ENCODE data around the gene CASK.

CASK gene

GRCh38 chrX:41588271-41588670 is 335.1 kb downstream of the CASK start:
- H3K4me3 ChIP-seq (ENCODE audit: low read length in 2 of 2): no peak overlapping the region
- no peaks in the 10 kb centered on the region for H3K9me3 ChIP-seq (ENCODE audit: control insufficient read depth in 2 of 2, low read length in 2 of 2)
- H3K27me3 ChIP-seq (ENCODE audit: control insufficient read depth in 1 of 2, insufficient read depth in 2 of 2, low read length in 2 of 2): peaks cover 0 to 2% of the 10 kb centered on the region in 2 donors
- H3K4me1 ChIP-seq (ENCODE audit: control insufficient read depth, insufficient read depth, low read length): no peaks in the 10 kb centered on the region
- no peak overlapping the region for H3K27ac ChIP-seq (ENCODE audit: low read length)
- no peaks in the 10 kb centered on the region for H3K36me3 ChIP-seq (ENCODE audit: control insufficient read depth in 2 of 2, insufficient read depth in 2 of 2, low read length in 2 of 2)
- H3K9ac ChIP-seq (ENCODE audit: low read length in 2 of 2): no peak overlapping the region

DNA sequence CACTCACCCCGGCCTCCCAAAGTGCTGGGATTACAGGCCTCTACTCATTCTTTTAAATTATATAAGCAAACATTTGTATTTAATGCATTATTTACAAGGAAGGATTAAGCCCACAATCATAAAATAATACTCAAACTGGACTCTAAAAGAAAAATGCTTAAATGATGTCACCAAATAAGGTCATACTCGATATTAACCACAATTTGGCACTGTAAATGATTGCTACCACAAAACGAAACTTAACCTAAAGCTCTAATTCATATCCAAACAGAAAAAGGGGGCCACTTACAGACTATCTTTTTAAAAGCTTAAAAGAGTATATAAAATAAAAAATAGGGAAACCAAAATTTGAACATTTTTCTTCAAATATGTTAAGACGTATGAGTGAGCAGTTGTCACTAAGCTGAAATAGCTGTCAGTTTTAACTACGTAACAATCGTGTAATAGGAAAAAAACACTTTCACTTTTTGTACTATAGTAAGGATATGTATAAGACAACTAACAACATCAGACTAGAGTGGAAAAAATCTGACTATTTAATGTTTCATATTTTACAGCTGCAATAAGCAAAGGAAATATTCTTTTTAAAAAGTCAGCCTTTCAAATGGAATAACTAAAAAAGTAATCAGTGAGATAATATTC is 342.8 kb downstream of the CASK start:
- H3K4me3 ChIP-seq (ENCODE audit: low read length in 2 of 2): no peak overlapping the region

GRCh38 chrX:41563876-41564275 is 359.5 kb downstream of the CASK start:
- Histone ChIP-seq H3K4me1 (ENCODE audit: control insufficient read depth, insufficient read depth, low read length) (peaks cover 4% of the 10 kb centered on the region), H3K36me3 (ENCODE audit: control insufficient read depth in 2 of 2, insufficient read depth in 2 of 2, low read length in 2 of 2) (no peaks in the 10 kb centered on the region), H3K9me3 (ENCODE audit: control insufficient read depth in 2 of 2, low read length in 2 of 2) (no peaks in the 10 kb centered on the region), H3K4me3 (ENCODE audit: low read length in 2 of 2) (no peak overlapping the region), H3K27ac (ENCODE audit: low read length) (no peak overlapping the region), H3K27me3 (ENCODE audit: control insufficient read depth in 1 of 2, insufficient read depth in 2 of 2, low read length in 2 of 2) (peaks cover 0 to 2% of the 10 kb centered on the region in 2 donors), H3K9ac (ENCODE audit: low read length in 2 of 2) (no peak overlapping the region)

More for the DNA sequence above, 342.8 kb downstream of the CASK start:
- no peak overlapping the region for H3K9ac ChIP-seq (ENCODE audit: low read length in 2 of 2)
- H3K36me3 ChIP-seq (ENCODE audit: control insufficient read depth in 2 of 2, insufficient read depth in 2 of 2, low read length in 2 of 2): peaks cover 0 to 4% of the 10 kb centered on the region in 2 donors
- no peaks in the 10 kb centered on the region for H3K27me3 ChIP-seq (ENCODE audit: control insufficient read depth in 1 of 2, insufficient read depth in 2 of 2, low read length in 2 of 2)
- H3K9me3 ChIP-seq (ENCODE audit: control insufficient read depth in 2 of 2, low read length in 2 of 2): no peaks in the 10 kb centered on the region
- H3K4me1 ChIP-seq (ENCODE audit: control insufficient read depth, insufficient read depth, low read length): no peaks in the 10 kb centered on the region
- H3K27ac ChIP-seq (ENCODE audit: low read length): no peak overlapping the region

GRCh38 chrX:41561045-41561444 is 362.3 kb downstream of the CASK start:
- Histone ChIP-seq H3K27me3 (ENCODE audit: control insufficient read depth in 1 of 2, insufficient read depth in 2 of 2, low read length in 2 of 2) (peaks cover 0 to 4% of the 10 kb centered on the region in 2 donors), H3K4me3 (ENCODE audit: low read length in 2 of 2) (no peak overlapping the region), H3K9me3 (ENCODE audit: control insufficient read depth in 2 of 2, low read length in 2 of 2) (no peaks in the 10 kb centered on the region), H3K4me1 (ENCODE audit: control insufficient read depth, insufficient read depth, low read length) (peaks cover 4% of the 10 kb centered on the region), H3K9ac (ENCODE audit: low read length in 2 of 2) (no peak overlapping the region), H3K36me3 (ENCODE audit: control insufficient read depth in 2 of 2, insufficient read depth in 2 of 2, low read length in 2 of 2) (no peaks in the 10 kb centered on the region), H3K27ac (ENCODE audit: low read length) (no peak overlapping the region)

- Histone ChIP-seq H3K4me3 (ENCODE audit: low read length in 2 of 2) (no peak overlapping the region), H3K9ac (ENCODE audit: low read length in 2 of 2) (no peak overlapping the region), H3K9me3 (ENCODE audit: control insufficient read depth in 2 of 2, low read length in 2 of 2) (no peaks in the 10 kb centered on the region), H3K27me3 (ENCODE audit: control insufficient read depth in 1 of 2, insufficient read depth in 2 of 2, low read length in 2 of 2) (peaks cover 0 to 4% of the 10 kb centered on the region in 2 donors), H3K4me1 (ENCODE audit: control insufficient read depth, insufficient read depth, low read length) (peaks cover 4% of the 10 kb centered on the region), H3K36me3 (ENCODE audit: control insufficient read depth in 2 of 2, insufficient read depth in 2 of 2, low read length in 2 of 2) (no peaks in the 10 kb centered on the region), H3K27ac (ENCODE audit: low read length) (no peak overlapping the region)
Observed at GRCh38 chrX:41559235-41560052, 363.9 kb downstream of the CASK start.

DNA sequence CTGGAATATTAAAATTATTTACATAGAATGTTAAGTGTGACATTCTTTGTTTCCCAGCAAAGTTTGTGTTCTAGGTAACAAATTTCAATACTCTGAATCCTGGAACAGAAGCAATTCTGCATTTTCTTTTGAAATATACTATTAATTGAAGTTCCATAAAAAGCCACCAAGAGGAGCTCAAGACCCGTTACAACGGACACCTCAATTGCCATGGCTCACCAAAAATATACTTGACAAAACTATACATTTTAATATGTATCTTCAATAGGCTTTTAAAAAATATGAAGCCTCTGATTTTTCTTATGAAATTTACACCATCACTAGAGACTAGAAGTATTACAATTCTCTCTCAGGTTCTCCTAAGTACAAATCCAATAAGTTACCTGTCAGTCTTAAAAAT is 364.8 kb downstream of the CASK start:
- no peaks in the 10 kb centered on the region for H3K36me3 ChIP-seq (ENCODE audit: control insufficient read depth in 2 of 2, insufficient read depth in 2 of 2, low read length in 2 of 2)
- H3K9ac ChIP-seq (ENCODE audit: low read length in 2 of 2): no peak overlapping the region
- no peak overlapping the region for H3K4me3 ChIP-seq (ENCODE audit: low read length in 2 of 2)
- peaks cover 4% of the 10 kb centered on the region for H3K4me1 ChIP-seq (ENCODE audit: control insufficient read depth, insufficient read depth, low read length)
- no peaks in the 10 kb centered on the region for H3K9me3 ChIP-seq (ENCODE audit: control insufficient read depth in 2 of 2, low read length in 2 of 2)
- H3K27ac ChIP-seq (ENCODE audit: low read length): no peak overlapping the region
- H3K27me3 ChIP-seq (ENCODE audit: control insufficient read depth in 1 of 2, insufficient read depth in 2 of 2, low read length in 2 of 2): peaks cover 0 to 4% of the 10 kb centered on the region in 2 donors

DNA sequence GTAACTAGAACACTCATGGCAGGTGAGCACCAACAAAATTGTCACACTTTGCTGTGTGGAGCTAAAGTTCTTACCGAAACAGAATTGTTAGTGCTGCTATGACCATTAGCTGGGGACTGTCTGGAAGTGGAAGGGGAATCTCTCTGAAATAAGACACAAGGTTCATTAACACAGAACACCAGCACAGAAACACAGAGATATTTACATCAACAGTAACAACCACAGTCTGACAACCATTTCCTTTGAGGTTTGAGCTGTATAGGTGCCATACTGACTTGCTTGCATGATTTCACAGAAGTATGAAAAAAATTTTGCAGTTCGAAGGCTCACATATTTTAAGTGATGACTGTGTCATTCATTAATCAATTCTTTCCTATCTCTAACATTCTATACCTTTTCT is 366.4 kb downstream of the CASK start:
- Histone ChIP-seq H3K27me3 (ENCODE audit: control insufficient read depth in 1 of 2, insufficient read depth in 2 of 2, low read length in 2 of 2) (peaks cover 0 to 4% of the 10 kb centered on the region in 2 donors), H3K4me1 (ENCODE audit: control insufficient read depth, insufficient read depth, low read length) (peaks cover 4% of the 10 kb centered on the region), H3K9ac (ENCODE audit: low read length in 2 of 2) (no peak overlapping the region), H3K27ac (ENCODE audit: low read length) (no peak overlapping the region), H3K9me3 (ENCODE audit: control insufficient read depth in 2 of 2, low read length in 2 of 2) (no peaks in the 10 kb centered on the region), H3K36me3 (ENCODE audit: control insufficient read depth in 2 of 2, insufficient read depth in 2 of 2, low read length in 2 of 2) (no peaks in the 10 kb centered on the region), H3K4me3 (ENCODE audit: low read length in 2 of 2) (no peak overlapping the region)

DNA sequence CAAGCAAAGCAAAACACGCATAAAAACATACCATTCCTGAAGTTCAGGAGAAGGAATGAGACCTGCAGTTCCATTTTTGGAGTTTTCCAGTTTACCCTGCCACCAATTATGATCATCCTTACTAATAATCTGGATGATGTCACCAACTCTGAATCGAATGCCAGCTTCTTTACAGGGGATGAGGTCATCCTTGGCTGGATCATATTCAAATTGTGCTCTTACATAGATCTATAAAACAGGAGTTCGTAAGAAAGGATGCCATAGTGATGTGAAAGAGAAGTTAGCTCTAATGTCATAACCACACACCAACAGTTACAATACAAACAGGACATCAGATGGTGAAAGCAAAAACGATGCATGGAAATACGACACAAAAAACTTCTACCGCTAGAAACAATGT is 369.7 kb downstream of the CASK start:
- no peaks in the 10 kb centered on the region for H3K36me3 ChIP-seq (ENCODE audit: control insufficient read depth in 2 of 2, insufficient read depth in 2 of 2, low read length in 2 of 2)
- H3K4me1 ChIP-seq (ENCODE audit: control insufficient read depth, insufficient read depth, low read length): no peaks in the 10 kb centered on the region
- H3K9me3 ChIP-seq (ENCODE audit: control insufficient read depth in 2 of 2, low read length in 2 of 2): no peaks in the 10 kb centered on the region
- H3K4me3 ChIP-seq (ENCODE audit: low read length in 2 of 2): no peak overlapping the region
- H3K27ac ChIP-seq (ENCODE audit: low read length): no peak overlapping the region
- no peak overlapping the region for H3K9ac ChIP-seq (ENCODE audit: low read length in 2 of 2)
- H3K27me3 ChIP-seq (ENCODE audit: control insufficient read depth in 1 of 2, insufficient read depth in 2 of 2, low read length in 2 of 2): peaks cover 0 to 6% of the 10 kb centered on the region in 2 donors

DNA sequence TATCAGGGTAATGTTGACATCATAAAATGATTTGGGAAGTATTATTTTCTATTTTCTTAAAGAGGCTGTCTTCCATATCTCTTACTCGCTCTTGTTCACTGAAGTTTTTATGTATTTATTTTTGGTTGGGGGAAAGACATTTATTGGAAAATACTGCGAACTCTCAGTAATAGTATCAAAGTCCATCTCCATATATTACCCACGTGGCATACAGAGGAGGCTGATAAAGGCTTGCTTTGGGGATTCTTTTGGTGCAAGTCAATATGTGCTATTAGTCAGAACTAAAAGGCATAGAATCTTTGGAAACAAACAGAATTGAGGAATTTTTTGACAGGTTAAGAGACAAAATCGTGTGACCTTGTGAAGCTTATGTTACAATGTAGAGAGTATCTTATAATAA is 374.9 kb downstream of the CASK start:
- H3K4me3 ChIP-seq (ENCODE audit: low read length in 2 of 2): no peak overlapping the region
- no peak overlapping the region for H3K27ac ChIP-seq (ENCODE audit: low read length)
- no peak overlapping the region for H3K9ac ChIP-seq (ENCODE audit: low read length in 2 of 2)
- H3K36me3 ChIP-seq (ENCODE audit: control insufficient read depth in 2 of 2, insufficient read depth in 2 of 2, low read length in 2 of 2): no peaks in the 10 kb centered on the region
- H3K9me3 ChIP-seq (ENCODE audit: control insufficient read depth in 2 of 2, low read length in 2 of 2): no peaks in the 10 kb centered on the region
- H3K4me1 ChIP-seq (ENCODE audit: control insufficient read depth, insufficient read depth, low read length): no peaks in the 10 kb centered on the region
- peaks cover 0 to 4% of the 10 kb centered on the region in 2 donors for H3K27me3 ChIP-seq (ENCODE audit: control insufficient read depth in 1 of 2, insufficient read depth in 2 of 2, low read length in 2 of 2)

- Histone ChIP-seq H3K27ac (ENCODE audit: low read length) (no peak overlapping the region), H3K4me1 (ENCODE audit: control insufficient read depth, insufficient read depth, low read length) (no peaks in the 10 kb centered on the region), H3K9ac (ENCODE audit: low read length in 2 of 2) (no peak overlapping the region), H3K9me3 (ENCODE audit: control insufficient read depth in 2 of 2, low read length in 2 of 2) (no peaks in the 10 kb centered on the region), H3K4me3 (ENCODE audit: low read length in 2 of 2) (no peak overlapping the region), H3K27me3 (ENCODE audit: control insufficient read depth in 1 of 2, insufficient read depth in 2 of 2, low read length in 2 of 2) (peaks cover 0 to 3% of the 10 kb centered on the region in 2 donors), H3K36me3 (ENCODE audit: control insufficient read depth in 2 of 2, insufficient read depth in 2 of 2, low read length in 2 of 2) (peaks cover 0 to 4% of the 10 kb centered on the region in 2 donors)
Observed at GRCh38 chrX:41543668-41544067, 379.7 kb downstream of the CASK start.

- Histone ChIP-seq H3K9me3 (ENCODE audit: control insufficient read depth in 2 of 2, low read length in 2 of 2) (no peaks in the 10 kb centered on the region), H3K27ac (ENCODE audit: low read length) (no peak overlapping the region), H3K36me3 (ENCODE audit: control insufficient read depth in 2 of 2, insufficient read depth in 2 of 2, low read length in 2 of 2) (peaks cover 0 to 4% of the 10 kb centered on the region in 2 donors), H3K9ac (ENCODE audit: low read length in 2 of 2) (no peak overlapping the region), H3K4me1 (ENCODE audit: control insufficient read depth, insufficient read depth, low read length) (no peaks in the 10 kb centered on the region), H3K4me3 (ENCODE audit: low read length in 2 of 2) (no peak overlapping the region), H3K27me3 (ENCODE audit: control insufficient read depth in 1 of 2, insufficient read depth in 2 of 2, low read length in 2 of 2) (peaks cover 0 to 3% of the 10 kb centered on the region in 2 donors)
Observed at GRCh38 chrX:41543025-41543424, 380.3 kb downstream of the CASK start.
